ENCODE measurements around the gene NFIC.

NFIC gene

GRCh38 chr19:3511506-3512251 is 145.3 kb downstream of the NFIC start:
- TF ChIP-seq RAD21 (IDR thresholded peaks at IDR 0.05; ENCODE audit: low read depth) = no peak
- no peak for TF ChIP-seq EGR1 (IDR thresholded peaks at IDR 0.05)
- no peak for TF ChIP-seq TEAD4 (IDR thresholded peaks at IDR 0.05)
- no peak for TF ChIP-seq YY1 (IDR thresholded peaks at IDR 0.05; ENCODE audit: low read depth)
- TF ChIP-seq TAF1 (IDR thresholded peaks at IDR 0.05; ENCODE audit: low read depth) = no peak
- TF ChIP-seq MAX (IDR thresholded peaks at IDR 0.05) = no peak
- TF ChIP-seq CREB1 (IDR thresholded peaks at IDR 0.05; ENCODE audit: low read depth) = no peak
- TF ChIP-seq USF1 (IDR thresholded peaks at IDR 0.05) = no peak
- no peak for TF ChIP-seq NFIC (IDR thresholded peaks at IDR 0.05)
- no peak for TF ChIP-seq ZBTB7A (IDR thresholded peaks at IDR 0.05; ENCODE audit: low read depth)
- no peak for TF ChIP-seq CEBPB (IDR thresholded peaks at IDR 0.05)
- TF ChIP-seq EP300 (IDR thresholded peaks at IDR 0.05; ENCODE audit: borderline replicate concordance) = no peak
- TF ChIP-seq FOXM1 (IDR thresholded peaks at IDR 0.05; ENCODE audit: borderline replicate concordance, low read depth) = no peak

- TF ChIP-seq ZBTB7A (IDR thresholded peaks at IDR 0.05; ENCODE audit: low read depth) (no peak), MAX (IDR thresholded peaks at IDR 0.05) (no peak), TEAD4 (IDR thresholded peaks at IDR 0.05) (no peak), EP300 (IDR thresholded peaks at IDR 0.05; ENCODE audit: borderline replicate concordance) (no peak), YY1 (IDR thresholded peaks at IDR 0.05; ENCODE audit: low read depth) (no peak), NFIC (IDR thresholded peaks at IDR 0.05) (no peak), USF1 (IDR thresholded peaks at IDR 0.05) (no peak), RAD21 (IDR thresholded peaks at IDR 0.05; ENCODE audit: low read depth) (no peak), CEBPB (IDR thresholded peaks at IDR 0.05) (no peak), EGR1 (IDR thresholded peaks at IDR 0.05) (no peak), TCF12 (IDR thresholded peaks at IDR 0.05; ENCODE audit: low read depth) (no peak), REST (IDR thresholded peaks at IDR 0.05; ENCODE audit: low read depth) (no peak)
Observed at GRCh38 chr19:3512562-3513228, 146.3 kb downstream of the NFIC start.

GRCh38 chr19:3513229-3514140 is 147.1 kb downstream of the NFIC start:
- no peak for TF ChIP-seq ZBTB7A (IDR thresholded peaks at IDR 0.05; ENCODE audit: low read depth)
- TF ChIP-seq EGR1 (IDR thresholded peaks at IDR 0.05) = no peak
- TF ChIP-seq EP300 (IDR thresholded peaks at IDR 0.05; ENCODE audit: borderline replicate concordance) = no peak
- no peak for TF ChIP-seq YY1 (IDR thresholded peaks at IDR 0.05; ENCODE audit: low read depth)
- TF ChIP-seq CREB1 (IDR thresholded peaks at IDR 0.05; ENCODE audit: low read depth) = no peak
- no peak for TF ChIP-seq CEBPB (IDR thresholded peaks at IDR 0.05)

- TF ChIP-seq EGR1 (IDR thresholded peaks at IDR 0.05) = no peak
- no peak for TF ChIP-seq TAF1 (IDR thresholded peaks at IDR 0.05; ENCODE audit: low read depth)
- TF ChIP-seq USF1 (IDR thresholded peaks at IDR 0.05) = no peak
- TF ChIP-seq CEBPB (IDR thresholded peaks at IDR 0.05) = no peak
- no peak for TF ChIP-seq NFIC (IDR thresholded peaks at IDR 0.05)
- no peak for TF ChIP-seq TCF12 (IDR thresholded peaks at IDR 0.05; ENCODE audit: low read depth)
- no peak for TF ChIP-seq MAX (IDR thresholded peaks at IDR 0.05)
- no peak for TF ChIP-seq ZBTB7A (IDR thresholded peaks at IDR 0.05; ENCODE audit: low read depth)
- TF ChIP-seq TEAD4 (IDR thresholded peaks at IDR 0.05) = no peak
- TF ChIP-seq REST (IDR thresholded peaks at IDR 0.05; ENCODE audit: low read depth) = no peak
- TF ChIP-seq RAD21 (IDR thresholded peaks at IDR 0.05; ENCODE audit: low read depth) = no peak
- TF ChIP-seq EP300 (IDR thresholded peaks at IDR 0.05; ENCODE audit: borderline replicate concordance) = no peak
- TF ChIP-seq YY1 (IDR thresholded peaks at IDR 0.05; ENCODE audit: low read depth) = no peak
- TF ChIP-seq CREB1 (IDR thresholded peaks at IDR 0.05; ENCODE audit: low read depth) = no peak
Observed at GRCh38 chr19:3514930-3515329, 148.5 kb downstream of the NFIC start.

All from Ishikawa (cell line).